ENCODE results near the gene ARMC8.

Gene ARMC8

DNA sequence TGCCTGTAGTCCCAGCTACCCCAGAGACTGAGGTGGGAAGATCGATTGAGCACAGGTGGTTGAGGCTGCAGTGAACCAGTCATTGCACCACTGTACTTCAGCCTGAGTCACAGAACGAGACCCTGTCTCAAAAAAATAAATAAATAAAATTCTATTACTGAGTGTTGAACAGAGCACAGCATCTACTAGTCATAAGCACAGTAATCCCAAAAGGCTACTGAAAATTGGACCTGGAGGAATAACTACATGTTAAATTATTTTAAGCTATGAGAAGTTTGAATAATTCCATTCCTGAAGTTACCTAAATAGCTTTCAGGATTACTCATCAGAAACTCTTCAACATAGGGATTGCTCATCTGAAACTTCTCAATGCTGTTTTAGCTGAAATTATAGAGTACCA is 43.4 kb downstream of the ARMC8 start:
- TF ChIP-seq, protein P1, sequence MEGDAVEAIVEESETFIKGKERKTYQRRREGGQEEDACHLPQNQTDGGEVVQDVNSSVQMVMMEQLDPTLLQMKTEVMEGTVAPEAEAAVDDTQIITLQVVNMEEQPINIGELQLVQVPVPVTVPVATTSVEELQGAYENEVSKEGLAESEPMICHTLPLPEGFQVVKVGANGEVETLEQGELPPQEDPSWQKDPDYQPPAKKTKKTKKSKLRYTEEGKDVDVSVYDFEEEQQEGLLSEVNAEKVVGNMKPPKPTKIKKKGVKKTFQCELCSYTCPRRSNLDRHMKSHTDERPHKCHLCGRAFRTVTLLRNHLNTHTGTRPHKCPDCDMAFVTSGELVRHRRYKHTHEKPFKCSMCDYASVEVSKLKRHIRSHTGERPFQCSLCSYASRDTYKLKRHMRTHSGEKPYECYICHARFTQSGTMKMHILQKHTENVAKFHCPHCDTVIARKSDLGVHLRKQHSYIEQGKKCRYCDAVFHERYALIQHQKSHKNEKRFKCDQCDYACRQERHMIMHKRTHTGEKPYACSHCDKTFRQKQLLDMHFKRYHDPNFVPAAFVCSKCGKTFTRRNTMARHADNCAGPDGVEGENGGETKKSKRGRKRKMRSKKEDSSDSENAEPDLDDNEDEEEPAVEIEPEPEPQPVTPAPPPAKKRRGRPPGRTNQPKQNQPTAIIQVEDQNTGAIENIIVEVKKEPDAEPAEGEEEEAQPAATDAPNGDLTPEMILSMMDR (IDR thresholded peaks at IDR 0.05; ENCODE audit: extremely low read depth, missing control alignments) = no peak
- DNase-seq (ENCODE audit: low spot score) = no peak

DNA sequence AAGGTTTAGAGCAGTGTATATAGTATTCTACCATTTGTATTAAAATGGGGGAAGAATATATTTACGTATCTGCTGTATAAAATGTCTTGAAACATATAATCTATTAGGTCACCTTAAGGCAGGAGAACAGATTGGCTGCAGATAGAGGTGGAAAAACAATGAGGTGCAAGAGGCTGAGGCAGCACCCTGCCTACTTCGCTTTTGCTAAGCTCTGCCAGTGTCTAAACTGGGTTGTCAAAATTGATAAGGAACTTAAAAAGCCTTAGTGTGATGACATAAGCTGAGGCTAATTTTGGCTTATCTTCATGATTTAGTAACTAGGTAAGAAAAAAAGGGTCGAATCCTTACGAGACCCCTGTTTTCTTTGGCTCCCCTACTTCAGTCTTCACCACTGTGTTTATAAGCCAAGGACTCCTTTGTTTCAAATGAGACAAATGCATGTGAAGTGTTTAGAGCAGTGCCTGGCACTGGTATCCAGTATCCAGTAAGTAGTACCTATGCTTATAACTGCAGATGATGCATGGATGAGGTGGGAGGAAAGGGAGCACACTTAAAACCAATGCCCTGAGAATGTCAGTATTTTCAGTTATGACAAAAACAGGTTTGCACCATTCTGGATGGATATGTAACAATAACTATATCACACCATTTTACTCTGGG is 45.7 kb downstream of the ARMC8 start:
- no peak for DNase-seq (ENCODE audit: low spot score)
- TF ChIP-seq, protein P1 (IDR thresholded peaks at IDR 0.05; ENCODE audit: extremely low read depth, missing control alignments) = no peak

DNA sequence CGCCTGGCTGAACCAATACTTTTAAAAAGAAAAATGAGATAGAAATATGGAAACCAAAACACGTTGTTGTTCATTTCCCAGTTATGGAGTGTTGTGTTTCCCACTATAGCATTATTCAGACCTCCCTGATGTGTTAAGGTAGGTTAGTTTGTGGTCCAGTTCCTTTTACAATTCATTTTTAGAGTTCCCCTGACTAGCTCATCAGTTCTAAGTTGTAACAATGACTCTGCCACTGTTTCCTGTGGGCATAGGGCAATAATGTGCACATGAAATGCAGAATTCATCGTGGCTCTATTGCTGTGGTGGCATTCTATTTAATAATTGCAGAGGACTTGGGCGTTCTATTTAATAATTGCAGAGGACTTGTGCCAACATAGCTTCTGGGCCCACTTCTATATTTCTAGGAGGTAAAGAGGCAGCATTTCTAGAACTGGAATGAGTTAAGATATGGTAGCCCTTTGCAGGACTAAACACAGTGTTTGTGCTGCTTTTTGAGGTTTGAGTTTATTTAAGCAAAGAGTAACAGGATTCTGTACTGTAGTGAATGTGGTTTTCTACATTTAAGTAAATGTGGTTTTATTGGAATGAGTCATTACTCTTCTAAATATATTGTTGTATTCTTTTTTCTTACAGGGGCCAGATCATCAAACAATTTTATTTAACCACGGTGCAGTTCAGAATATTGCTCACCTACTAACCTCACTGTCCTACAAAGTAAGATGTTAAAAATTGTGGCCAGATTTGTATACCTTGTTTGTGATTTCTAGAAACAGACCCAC is 47.5 kb downstream of the ARMC8 start:
- TF ChIP-seq, protein P1 (IDR thresholded peaks at IDR 0.05; ENCODE audit: extremely low read depth, missing control alignments) = no peak
- DNase-seq (ENCODE audit: low spot score) = no peak

DNA sequence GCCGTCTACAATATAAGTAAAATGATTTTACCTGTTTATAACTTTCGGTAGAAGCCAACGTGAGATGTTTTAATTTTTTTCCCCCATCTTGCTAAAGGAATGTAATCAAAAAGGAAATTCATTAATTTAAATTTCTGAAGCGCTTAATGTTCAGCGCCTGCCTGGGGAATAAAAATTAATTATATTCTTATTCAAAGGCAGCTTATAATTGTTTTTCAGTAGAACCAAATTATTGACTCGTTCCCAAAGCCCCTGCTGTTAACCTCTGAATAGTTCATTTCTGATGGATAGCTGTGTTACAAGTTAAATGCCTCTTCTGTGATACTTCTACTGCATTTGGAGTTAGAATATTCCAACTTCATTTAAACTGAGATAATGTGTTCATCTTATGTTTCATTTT is 51.6 kb downstream of the ARMC8 start:
- TF ChIP-seq, protein P1 (IDR thresholded peaks at IDR 0.05; ENCODE audit: extremely low read depth, missing control alignments) = no peak
- DNase-seq (ENCODE audit: low spot score) = no peak

DNA sequence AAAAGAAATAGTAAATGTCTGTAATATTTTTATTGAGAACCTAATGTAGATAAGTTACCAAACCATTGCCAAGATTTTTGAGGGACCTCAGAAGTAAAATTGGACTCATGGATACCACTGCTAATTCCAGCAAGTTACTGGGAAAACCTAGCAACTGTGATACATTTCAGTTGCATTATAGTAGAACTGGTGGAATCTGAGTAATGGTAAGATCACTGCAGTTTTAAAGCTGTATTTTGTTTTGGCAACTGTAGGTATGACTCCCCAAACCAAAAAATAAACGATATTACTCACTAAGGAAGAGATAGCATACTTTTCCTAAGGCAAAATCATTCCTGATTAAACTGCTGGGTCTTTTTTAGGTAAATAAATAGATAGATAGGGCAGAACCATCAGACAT is 54.0 kb downstream of the ARMC8 start:
- TF ChIP-seq, protein P1 (IDR thresholded peaks at IDR 0.05; ENCODE audit: extremely low read depth, missing control alignments) = no peak
- DNase-seq (ENCODE audit: low spot score) = no peak

DNA sequence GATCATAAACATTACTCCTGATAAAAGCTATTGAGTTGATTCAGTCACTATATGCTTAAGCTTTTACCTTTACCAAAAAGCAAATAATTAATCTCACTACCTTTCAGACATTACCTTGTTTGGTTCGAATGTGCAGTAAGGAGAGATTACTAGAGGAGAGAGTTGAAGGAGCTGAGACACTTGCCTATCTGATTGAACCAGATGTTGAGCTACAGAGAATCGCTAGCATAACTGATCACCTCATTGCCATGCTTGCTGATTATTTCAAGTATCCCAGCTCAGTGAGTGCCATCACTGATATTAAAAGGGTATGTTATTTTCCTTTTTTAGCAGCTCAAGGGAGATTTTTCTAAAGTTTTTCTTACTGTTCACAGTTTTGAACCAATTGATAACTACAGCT is 54.6 kb downstream of the ARMC8 start:
- no peak for DNase-seq (ENCODE audit: low spot score)
- TF ChIP-seq, protein P1 (IDR thresholded peaks at IDR 0.05; ENCODE audit: extremely low read depth, missing control alignments) = no peak

DNA sequence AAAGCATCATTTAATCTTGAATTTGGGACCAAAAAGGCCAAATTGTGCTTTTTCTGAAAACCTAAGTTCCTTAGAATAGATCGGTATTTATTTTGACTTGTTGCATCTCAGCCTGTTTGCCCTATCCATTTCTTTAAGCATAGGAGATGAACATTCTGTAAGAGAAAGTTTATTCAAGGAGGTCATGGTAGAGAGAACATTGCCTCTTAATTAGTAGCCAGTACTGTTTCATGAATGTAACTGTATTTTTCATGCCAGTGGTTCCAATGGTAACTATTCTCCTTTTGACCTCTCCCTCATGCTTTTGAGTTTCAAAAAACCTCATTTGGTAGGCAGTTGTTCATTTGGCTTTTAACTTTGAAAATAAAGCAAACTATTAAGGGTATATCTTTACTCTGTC is 55.4 kb downstream of the ARMC8 start:
- TF ChIP-seq, protein P1 (IDR thresholded peaks at IDR 0.05; ENCODE audit: extremely low read depth, missing control alignments) = no peak

More for the DNA sequence above, 55.4 kb downstream of the ARMC8 start:
- no peak for DNase-seq (ENCODE audit: low spot score)

Measured in GM20000 (cell line).